IPS-18a (cell line): ENCODE results near the gene LIPF.
"Not testable (repeated sequence)": the region's sequence is repeated elsewhere in the genome, so short reads cannot be mapped to it uniquely, and the experiment has no call there.

Source experiments
- H3K27ac ChIP-seq: one replicate; pipeline ENCODE4 v1.5.1; 2013; ENCODE audit warnings: low read length
- H3K27me3 ChIP-seq: one replicate; pipeline ENCODE4 v1.6.1; 2013; ENCODE audit warnings: mild to moderate bottlenecking, low read length; ENCODE audit not compliant: control insufficient read depth, insufficient read depth
- H3K36me3 ChIP-seq: one replicate; pipeline ENCODE4 v1.6.1; 2013; ENCODE audit warnings: low read depth, low read length; ENCODE audit not compliant: control insufficient read depth
- H3K4me1 ChIP-seq: one replicate; pipeline ENCODE4 v1.6.1; 2013; ENCODE audit warnings: low read depth, low read length; ENCODE audit not compliant: control insufficient read depth
- H3K4me3 ChIP-seq: one replicate; pipeline ENCODE4 v1.5.1; 2013; ENCODE audit warnings: low read length
- H3K9ac ChIP-seq: one replicate; pipeline ENCODE4 v1.6.1; 2013; ENCODE audit warnings: mild to moderate bottlenecking, low read length, moderate library complexity
- H3K9me3 ChIP-seq: one replicate; pipeline ENCODE4 v1.6.1; 2013; ENCODE audit warnings: low read depth, low read length; ENCODE audit not compliant: control insufficient read depth

LIPF gene

GRCh38 chr10:88682491-88682890 is 18.2 kb downstream of the LIPF start:
- Histone ChIP-seq H3K27me3 (no peaks in the 10 kb centered on the region), H3K36me3 (no peaks in the 10 kb centered on the region), H3K4me1 (no peaks in the 10 kb centered on the region), H3K9ac (no peak overlapping the region), H3K4me3 (no peak overlapping the region), H3K27ac (no peak overlapping the region), H3K9me3 (no peaks in the 10 kb centered on the region)

- H3K4me3 ChIP-seq = no peak overlapping the region
- no peak overlapping the region for H3K9ac ChIP-seq
- no peak overlapping the region for H3K27ac ChIP-seq
- H3K9me3 ChIP-seq = no peaks in the 10 kb centered on the region
- no peaks in the 10 kb centered on the region for H3K4me1 ChIP-seq
- no peaks in the 10 kb centered on the region for H3K36me3 ChIP-seq
- no peaks in the 10 kb centered on the region for H3K27me3 ChIP-seq
Observed at GRCh38 chr10:88687853-88688467, 23.7 kb downstream of the LIPF start.

- Histone ChIP-seq H3K4me1 (no peaks in the 10 kb centered on the region), H3K27me3 (no peaks in the 10 kb centered on the region), H3K9me3 (no peaks in the 10 kb centered on the region), H3K4me3 (no peak overlapping the region), H3K9ac (no peak overlapping the region), H3K36me3 (no peaks in the 10 kb centered on the region), H3K27ac (no peak overlapping the region)
Observed at GRCh38 chr10:88689366-88689765, 25.1 kb downstream of the LIPF start.

DNA sequence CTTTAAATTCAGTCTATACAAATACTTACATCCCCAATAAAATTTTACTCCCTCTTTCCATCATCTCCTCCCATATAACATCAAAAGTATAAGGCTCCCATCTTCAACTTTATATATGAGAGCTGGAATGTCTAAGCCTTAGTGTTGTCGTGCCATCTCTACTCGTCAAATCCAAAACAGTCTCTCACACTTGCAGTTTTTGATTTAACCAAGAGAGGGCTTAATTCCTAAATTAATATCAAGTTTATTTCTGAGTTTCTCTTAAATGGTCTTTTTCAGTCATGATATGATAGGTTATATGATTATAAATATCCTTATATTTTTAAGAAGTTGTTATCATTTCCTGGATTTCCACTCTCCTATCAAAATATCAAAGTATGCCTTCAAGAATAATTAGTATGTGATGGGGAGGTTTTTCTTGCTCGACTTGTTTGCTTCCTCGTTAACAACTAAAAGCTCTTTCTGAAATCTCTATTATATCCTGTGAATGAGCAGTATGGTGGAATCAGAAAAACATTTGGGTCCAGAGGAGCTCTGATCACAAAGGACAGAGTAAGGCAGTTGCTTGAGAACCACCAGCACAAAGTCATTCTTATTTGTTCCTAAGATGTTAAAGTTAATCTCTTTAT is 29.3 kb downstream of the LIPF start:
- Histone ChIP-seq H3K9ac (no peak overlapping the region), H3K4me3 (no peak overlapping the region), H3K27me3 (peaks cover 28% of the 10 kb centered on the region), H3K36me3 (no peaks in the 10 kb centered on the region), H3K9me3 (no peaks in the 10 kb centered on the region), H3K27ac (no peak overlapping the region), H3K4me1 (no peaks in the 10 kb centered on the region)

GRCh38 chr10:88702848-88703597 is 38.8 kb downstream of the LIPF start:
- H3K9ac ChIP-seq = no peak overlapping the region
- peaks cover 22% of the 10 kb centered on the region for H3K4me1 ChIP-seq
- H3K27me3 ChIP-seq = peaks cover 90% of the 10 kb centered on the region
- no peak overlapping the region for H3K4me3 ChIP-seq
- H3K9me3 ChIP-seq = no peaks in the 10 kb centered on the region
- H3K27ac ChIP-seq = no peak overlapping the region
- no peaks in the 10 kb centered on the region for H3K36me3 ChIP-seq

DNA sequence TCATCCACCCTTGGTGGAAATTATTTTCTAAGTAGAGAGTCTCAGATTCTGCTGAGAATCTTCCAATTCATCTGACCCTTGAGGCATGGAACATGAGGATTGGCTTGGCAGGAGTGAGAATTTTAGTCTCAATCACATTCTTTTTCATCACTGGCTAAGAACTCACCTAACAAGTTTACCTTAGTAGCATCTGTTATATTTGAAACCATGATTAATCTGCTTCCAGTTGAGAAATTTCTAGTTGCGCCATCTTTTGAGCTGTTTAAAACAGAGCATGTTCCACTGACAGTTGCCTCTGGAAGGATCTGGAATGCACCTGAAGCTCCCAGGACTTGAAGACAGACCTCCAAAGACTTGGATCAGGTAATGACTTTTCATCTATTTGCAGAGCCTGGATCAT is 41.7 kb downstream of the LIPF start, which contains the start of gene LIPK:
Gene LIPK (plus strand): TSS at position 292 of the 400 bp plus-strand sequence. CDS start 18,295 bp downstream, outside the sequence.
- Histone ChIP-seq H3K36me3 (no peaks in the 10 kb centered on the region), H3K27me3 (peaks cover 60% of the 10 kb centered on the region)

GRCh38 chr10:88707429-88708155 is 43.4 kb downstream of the LIPF start:
- peaks cover 44% of the 10 kb centered on the region for H3K27me3 ChIP-seq
- no peaks in the 10 kb centered on the region for H3K36me3 ChIP-seq
- H3K4me3 ChIP-seq = no peak overlapping the region
- H3K9ac ChIP-seq = no peak overlapping the region
- no peak overlapping the region for H3K27ac ChIP-seq
- peaks cover 28% of the 10 kb centered on the region for H3K4me1 ChIP-seq
- no peaks in the 10 kb centered on the region for H3K9me3 ChIP-seq

More for the DNA sequence above, 41.7 kb downstream of the LIPF start, which contains the start of gene LIPK:
- H3K9ac ChIP-seq = no peak within 1 kb of the TSS
- H3K9me3 ChIP-seq = no peaks in the 10 kb centered on the region
- no peak within 1 kb of the TSS for H3K27ac ChIP-seq
- H3K4me3 ChIP-seq = no peak within 1 kb of the TSS
- H3K4me1 ChIP-seq = peaks cover 31% of the 10 kb centered on the region

GRCh38 chr10:88709361-88709760 is 45.1 kb downstream of the LIPF start:
- H3K4me3 ChIP-seq, H3K27ac ChIP-seq, H3K9me3 ChIP-seq, H3K36me3 ChIP-seq, H3K9ac ChIP-seq: not testable (repeated sequence)
- H3K27me3 ChIP-seq = peaks cover 32% of the 10 kb centered on the region
- H3K4me1 ChIP-seq = peaks cover 23% of the 10 kb centered on the region

DNA sequence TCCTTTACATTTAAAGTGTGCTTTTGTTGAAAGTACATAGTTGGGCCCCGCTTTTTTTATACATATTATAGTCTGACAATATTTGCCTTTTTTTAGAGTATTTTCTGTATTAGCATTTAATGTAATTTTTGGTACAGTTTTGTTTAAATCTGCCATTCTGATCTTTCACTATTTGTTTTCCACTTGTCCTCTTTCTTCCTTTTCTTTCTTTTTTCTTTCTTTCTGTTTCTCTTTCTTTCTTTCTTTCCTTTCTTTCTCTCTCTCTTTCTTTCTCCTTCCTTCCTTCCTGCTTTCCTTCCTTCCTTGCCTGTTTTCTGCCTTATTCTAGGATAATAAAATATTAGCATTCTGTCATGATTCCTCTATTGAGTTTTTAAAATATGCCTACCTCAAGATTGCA is 51.3 kb downstream of the LIPF start:
- Histone ChIP-seq H3K9me3 (no peaks in the 10 kb centered on the region), H3K9ac (no peak overlapping the region), H3K4me3 (no peak overlapping the region), H3K36me3 (no peaks in the 10 kb centered on the region), H3K27ac (no peak overlapping the region), H3K4me1 (no peaks in the 10 kb centered on the region), H3K27me3 (no peaks in the 10 kb centered on the region)

DNA sequence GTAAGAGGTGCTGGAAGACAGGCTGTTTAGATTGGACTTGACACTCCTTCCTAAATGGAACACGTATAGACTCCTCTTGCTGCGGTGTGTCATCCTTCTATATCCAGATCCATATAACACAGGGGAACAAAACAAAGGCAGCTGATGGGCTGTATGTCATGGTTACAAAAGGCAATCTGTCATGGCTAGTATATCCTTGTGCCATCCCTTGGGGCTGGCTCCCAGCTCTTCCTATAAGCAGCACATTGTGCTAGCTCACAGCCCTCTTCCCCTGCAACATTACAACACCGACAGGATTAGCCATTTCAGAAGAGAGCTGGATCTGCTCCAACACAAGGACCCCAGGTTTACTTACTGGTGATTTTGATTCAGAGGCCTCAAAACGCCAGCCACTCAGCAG is 57.1 kb downstream of the LIPF start:
- Histone ChIP-seq H3K4me1 (no peaks in the 10 kb centered on the region), H3K9ac (no peak overlapping the region), H3K4me3 (no peak overlapping the region), H3K36me3 (no peaks in the 10 kb centered on the region), H3K27me3 (no peaks in the 10 kb centered on the region), H3K9me3 (no peaks in the 10 kb centered on the region), H3K27ac (no peak overlapping the region)

- no peak overlapping the region for H3K4me3 ChIP-seq
- H3K9me3 ChIP-seq = no peaks in the 10 kb centered on the region
- no peak overlapping the region for H3K9ac ChIP-seq
- H3K36me3 ChIP-seq = no peaks in the 10 kb centered on the region
- no peak overlapping the region for H3K27ac ChIP-seq
- peaks cover 5% of the 10 kb centered on the region for H3K27me3 ChIP-seq
- no peaks in the 10 kb centered on the region for H3K4me1 ChIP-seq
Observed at GRCh38 chr10:88725798-88726197, 61.6 kb downstream of the LIPF start.
